GM19452 (cell line): ENCODE data around the gene SLC41A3.

Source experiments
- ATAC-seq: cut with Tn5 transposase; IDR thresholded peaks from one replicate; pipeline ENCODE4 v1.9.1; 2021; ENCODE audit not compliant: unreplicated experiment

The SLC41A3 gene

DNA sequence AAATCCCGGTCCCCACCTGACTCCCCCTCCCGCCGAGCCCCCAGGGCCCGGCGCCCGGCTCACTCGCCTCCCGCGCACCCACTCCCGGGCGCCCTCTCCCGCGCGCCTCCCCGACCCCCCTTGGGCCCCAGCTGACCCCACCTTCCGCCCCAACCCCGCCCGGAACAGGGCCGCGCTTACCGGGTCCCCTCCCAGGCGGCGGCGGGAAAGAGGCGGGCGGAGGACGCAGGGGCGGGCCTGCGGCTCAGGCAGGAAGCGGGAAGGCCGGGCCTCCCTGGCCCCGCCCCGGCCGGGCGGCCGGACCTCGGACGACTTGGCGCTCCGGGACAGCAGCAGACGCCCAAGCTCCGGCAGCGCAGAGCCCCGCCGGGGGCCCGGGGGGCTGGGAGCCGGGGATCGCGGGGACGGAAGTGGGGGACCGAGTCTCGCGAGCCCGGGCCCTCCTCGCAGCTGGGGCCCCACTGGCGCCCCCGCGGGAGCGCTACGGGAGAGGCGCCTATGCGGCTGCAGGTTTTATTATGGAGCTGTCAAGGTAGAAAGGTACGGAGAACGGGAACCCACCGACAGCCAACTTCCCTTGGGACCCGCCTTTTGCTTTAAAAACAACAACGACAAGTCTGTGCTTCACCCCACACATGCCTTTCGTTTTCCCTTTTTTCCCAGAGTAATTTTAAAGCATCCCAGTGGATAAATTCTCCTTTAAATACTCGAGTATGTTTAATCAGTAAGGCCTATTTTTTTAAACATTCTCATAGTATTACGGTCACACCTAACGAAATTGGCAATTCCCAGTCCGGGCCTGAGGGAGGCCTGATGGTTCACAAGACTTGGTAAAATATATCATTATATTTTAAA lies at the start of gene SLC41A3:
Gene SLC41A3, minus strand, starts transcription at position 212 of the 855 bp plus-strand sequence. CDS start 15,905 bp downstream, outside the sequence.
- ATAC-seq: peak; percentile 94

DNA sequence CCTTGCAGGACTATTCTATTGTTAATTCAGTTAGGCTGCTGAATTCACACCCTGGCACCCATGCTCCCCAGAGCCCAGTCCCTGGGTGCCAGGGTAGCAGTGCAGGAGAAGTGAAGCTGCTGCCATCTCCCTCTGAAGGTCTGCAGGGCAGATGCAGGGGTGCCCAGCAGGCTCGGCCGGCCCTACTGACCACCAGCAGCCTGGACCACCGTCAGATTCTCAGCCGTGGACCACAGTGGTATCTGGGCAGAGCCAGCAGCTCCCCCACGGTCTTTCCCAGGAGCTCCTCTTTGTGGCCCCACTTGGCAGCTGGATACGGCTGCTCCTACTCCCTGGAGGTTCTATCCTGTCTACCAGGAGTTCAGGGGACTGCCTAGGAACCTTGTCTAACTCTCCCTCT lies 49.7 kb upstream of the SLC41A3 start:
- no peak for ATAC-seq

DNA sequence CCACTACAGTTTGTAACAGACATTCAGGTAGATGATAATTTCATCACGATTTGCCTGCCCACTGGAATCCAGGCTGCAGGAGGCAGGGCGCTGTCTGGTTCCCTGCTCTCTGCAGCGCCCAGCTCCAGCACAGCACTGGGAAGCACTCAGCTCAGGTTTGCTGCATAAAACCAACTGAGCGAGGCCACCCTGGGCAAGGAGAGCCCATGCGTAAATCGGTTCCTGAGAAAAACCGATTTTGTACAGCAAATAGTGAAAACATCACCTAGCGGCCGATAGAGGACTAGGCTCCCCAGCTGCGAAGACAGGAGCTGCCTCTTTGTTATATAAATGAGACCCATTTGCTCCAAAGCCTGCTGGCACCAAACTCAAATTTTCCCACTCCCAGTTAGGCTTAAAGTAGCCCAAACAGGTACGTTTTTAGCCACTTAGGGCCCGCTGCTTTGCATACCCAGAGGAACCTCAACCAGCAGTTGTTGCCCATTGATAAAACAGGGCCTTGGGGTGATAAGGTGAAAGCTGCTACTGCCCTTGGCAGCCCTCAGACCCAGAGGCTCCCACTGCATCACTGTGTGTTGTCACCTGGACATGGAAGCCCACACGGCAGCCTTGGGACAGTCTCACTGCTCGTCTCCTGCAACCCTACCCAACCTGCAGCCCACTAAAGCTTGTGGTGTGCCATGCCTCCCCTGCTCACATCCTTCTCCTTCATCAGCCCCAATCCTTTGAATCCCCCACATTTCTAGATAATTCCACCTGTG lies 49.0 kb upstream of the SLC41A3 start:
- ATAC-seq: no peak

DNA sequence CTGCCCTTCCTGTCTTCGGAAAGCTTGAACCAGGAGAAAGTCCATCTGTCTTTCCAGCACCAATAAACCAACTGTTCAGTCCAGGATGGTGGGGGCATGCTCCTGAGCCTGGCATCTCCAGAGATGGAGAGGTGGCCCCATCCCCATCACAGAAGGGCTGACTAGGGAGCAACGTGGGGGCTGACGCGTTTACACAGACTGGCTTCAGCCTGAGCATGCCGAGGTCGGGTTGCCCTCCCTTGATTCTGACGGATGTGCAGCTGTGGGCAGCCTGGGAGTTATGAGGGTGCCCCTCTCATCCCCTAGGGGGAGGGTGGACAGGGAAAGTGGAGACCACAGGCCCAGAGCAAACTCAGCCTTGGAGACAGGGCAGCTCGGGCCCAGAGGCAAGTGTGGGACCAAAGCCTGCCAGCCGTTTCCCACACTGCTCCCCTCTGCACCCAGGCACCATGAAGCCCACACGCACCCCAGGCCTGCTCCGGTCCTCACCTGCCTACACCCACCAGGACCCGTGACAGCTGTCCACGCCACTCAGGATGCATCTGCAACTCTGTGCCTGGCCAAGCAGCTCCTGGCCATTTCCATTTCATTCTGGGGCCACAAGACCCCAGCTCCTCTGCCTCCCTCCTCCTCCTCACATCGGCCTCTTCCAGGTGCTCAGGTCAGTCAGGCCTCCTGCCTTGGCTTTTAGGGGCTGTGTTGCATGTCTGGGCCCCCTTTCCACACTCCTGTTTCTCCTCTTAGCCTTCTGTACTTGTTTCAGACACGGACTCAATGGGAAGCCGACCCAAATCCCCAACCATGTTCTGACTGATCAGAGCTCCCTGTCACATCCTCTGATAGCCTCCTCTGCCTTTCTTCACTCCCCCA lies 48.2 kb upstream of the SLC41A3 start:
- no peak for ATAC-seq

DNA sequence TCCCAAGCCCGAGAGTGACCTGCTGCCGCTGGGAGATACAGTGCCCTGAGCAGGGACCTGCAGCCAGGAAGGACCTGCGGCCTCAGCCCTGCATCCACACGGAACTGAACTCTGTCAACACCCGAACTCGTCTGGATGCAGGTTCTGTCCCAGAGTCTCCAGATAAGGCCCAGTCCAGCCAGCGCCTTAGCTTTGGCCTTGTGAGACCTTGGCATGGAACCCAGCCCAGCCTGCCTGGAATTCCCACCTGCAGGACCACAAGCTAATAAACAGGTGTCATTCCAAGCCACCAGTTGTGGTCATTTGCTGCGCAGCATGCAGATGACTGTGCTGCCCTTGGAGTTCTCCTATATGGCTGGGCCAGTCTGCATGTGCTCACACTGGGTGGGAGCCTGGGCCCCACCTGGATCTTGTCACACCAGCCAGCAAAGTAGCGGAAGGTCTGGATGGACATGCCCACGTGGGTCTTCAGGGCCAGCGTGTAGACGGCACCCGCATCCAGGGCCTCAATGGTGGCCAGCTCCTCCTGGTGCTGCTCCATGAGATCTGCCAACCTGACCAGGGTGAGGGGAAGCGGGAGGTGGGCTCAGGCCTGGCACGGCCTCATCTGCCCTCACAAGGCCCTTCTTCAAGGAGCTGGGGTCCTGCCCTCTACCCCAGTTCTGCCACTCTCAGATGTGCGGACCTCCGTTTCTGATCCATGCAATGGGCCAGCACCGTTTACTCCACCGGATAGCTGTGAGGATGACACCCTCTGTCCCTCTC lies 47.2 kb upstream of the SLC41A3 start:
- no peak for ATAC-seq

GRCh38 chr3:126130081-126130855 lies 46.3 kb upstream of the SLC41A3 start:
- ATAC-seq: no peak

DNA sequence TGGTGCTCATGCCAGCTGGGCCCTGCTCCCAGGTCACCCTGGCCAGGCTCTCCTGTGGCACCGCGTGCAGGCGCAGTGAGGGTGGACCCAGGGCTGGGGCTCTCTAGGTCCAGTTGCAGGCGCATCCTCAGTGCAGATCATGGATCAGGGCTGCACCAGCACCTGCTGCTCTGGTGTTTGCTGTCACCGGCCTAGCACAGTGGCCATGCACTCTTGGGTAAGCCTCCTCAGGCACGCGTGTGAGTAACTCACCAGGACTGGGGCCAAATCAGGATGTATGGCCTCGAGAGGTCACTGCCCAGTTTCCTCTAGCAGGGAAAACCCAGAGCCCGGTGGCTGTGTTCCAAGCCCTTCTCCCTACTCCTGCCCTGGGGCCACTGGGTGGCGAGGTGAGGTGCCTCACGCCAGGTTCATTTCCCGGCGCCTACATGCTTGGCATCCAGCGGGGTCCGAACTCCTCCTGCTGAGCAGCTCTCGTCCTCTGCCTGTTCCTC lies 45.5 kb upstream of the SLC41A3 start:
- no peak for ATAC-seq

GRCh38 chr3:126128504-126129397 lies 44.8 kb upstream of the SLC41A3 start:
- ATAC-seq: no peak

DNA sequence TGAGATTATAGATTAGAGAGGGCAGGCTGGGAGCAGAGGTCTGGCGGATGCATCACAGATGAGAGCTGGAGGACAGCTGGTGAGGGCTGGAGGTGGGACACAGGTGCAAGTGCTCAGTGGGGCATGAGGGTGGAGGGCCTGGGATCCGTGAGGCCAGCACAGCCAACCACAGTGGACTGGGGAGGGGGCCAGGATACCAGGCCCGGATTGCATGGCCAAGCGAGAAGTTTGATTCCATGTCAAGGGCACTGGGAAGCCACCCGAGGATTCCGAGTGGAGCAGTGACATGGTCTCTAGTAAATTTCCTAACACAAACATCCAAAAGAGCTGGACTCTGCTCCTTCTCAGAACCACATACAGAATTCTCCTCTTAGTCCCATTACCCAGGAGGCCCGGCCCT lies 44.0 kb upstream of the SLC41A3 start:
- ATAC-seq: no peak

- ATAC-seq: no peak
Observed at GRCh38 chr3:126127452-126127851, 43.5 kb upstream of the SLC41A3 start.

GRCh38 chr3:126126811-126127431 lies 43.0 kb upstream of the SLC41A3 start:
- ATAC-seq: no peak

DNA sequence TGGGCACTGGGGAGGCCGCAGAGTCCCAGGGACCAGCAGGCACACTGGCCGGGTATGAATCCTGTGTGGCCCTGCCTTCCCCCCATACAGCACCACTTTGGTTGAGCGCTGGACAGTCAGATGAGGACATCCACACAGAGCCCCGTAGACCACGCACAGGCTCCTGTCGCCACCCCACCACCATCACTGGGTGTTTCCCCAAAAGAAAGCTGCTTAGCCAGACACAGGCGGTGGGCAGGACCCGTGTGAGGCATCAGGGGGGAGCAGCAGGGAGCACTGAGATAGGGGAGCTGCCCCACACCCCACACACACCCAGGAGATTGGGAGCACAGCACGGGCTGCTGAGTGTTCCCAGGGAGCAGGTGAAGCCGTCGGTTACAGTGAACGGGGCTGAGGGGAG lies 42.4 kb upstream of the SLC41A3 start:
- no peak for ATAC-seq

DNA sequence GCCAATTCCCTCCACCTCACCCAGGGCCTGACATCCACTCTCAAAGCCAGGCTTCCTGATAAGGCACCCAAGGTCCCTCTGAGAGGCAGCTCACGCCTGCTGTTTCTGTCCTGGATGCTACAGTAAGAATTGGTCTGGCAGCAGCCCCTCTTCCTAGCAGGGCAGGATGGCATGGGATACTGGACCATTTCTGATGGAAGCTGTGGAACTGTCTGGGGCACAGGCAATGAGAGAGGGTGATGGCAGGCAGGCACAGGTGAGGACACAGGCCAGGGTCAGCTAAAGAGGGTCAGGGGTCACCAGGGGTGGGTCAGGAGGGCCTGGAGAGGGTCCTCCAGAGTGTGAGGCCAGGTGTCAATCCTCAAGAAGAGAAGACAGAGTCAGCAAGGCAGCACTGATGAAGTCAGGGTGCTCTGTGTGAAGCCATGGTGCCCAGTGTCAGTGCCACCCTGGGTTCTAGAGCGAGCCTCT lies 41.9 kb upstream of the SLC41A3 start:
- ATAC-seq: no peak

- no peak for ATAC-seq
Observed at GRCh38 chr3:126125341-126125740, 41.4 kb upstream of the SLC41A3 start.

GRCh38 chr3:126124896-126125295 lies 41.0 kb upstream of the SLC41A3 start:
- no peak for ATAC-seq

GRCh38 chr3:126124148-126124868 lies 40.4 kb upstream of the SLC41A3 start:
- no peak for ATAC-seq

DNA sequence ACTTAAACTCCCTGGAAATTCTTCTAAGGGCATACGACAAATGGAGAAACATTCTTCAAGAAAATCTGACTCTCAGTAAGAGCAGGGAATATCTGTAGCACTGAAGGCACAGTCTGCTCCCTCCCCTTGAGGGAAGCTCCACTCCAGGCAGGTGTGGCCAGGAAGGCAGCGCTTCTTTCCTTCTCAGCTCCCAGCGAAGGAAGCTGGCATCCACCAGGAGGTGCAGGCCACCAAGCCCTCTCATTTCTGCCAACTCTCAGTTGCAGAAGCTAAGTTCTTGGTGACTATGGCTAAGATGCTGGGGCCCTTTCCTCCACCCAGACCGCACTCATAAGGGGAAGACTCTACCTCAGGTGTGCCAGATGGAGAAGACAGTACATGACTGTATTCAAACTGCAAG lies 37.7 kb upstream of the SLC41A3 start:
- no peak for ATAC-seq
